ENCODE measurements around the gene PHACTR3.

GRCh38 chr20:59673998-59674445 is 69.7 kb downstream of the PHACTR3 start:
- TF ChIP-seq HDAC2 (IDR thresholded peaks at IDR 0.05) (no peak), CTCF (IDR thresholded peaks at IDR 0.05) (no peak), POLR2AphosphoS2 (conservative IDR thresholded peaks at IDR 0.05; ENCODE audit: low read length) (no peak), EP300 (IDR thresholded peaks at IDR 0.05) (no peak), ESRRA (IDR thresholded peaks at IDR 0.05; ENCODE audit: borderline replicate concordance, low read length) (no peak), KDM1A (IDR thresholded peaks at IDR 0.05; ENCODE audit: low read depth) (no peak), RCOR1 (IDR thresholded peaks at IDR 0.05; ENCODE audit: low read depth, low read length) (no peak), HMGXB4 (CRISPR knock-in tag; IDR thresholded peaks at IDR 0.05; ENCODE audit: borderline replicate concordance) (no peak), POLR2A (IDR thresholded peaks at IDR 0.05; ENCODE audit: low read length) (no peak), GATA3 (IDR thresholded peaks at IDR 0.05; ENCODE audit: borderline replicate concordance) (no peak)

Data from A549 (cell line).